KBM-7 (cell line): ENCODE data around the gene PDE8B.
A peak's percentile ranks its signal among the peaks of the same experiment; 100 is the strongest.
"Not testable (repeated sequence)": the region's sequence is repeated elsewhere in the genome, so short reads cannot be mapped to it uniquely, and the experiment has no call there.

Source experiments
- DNase-seq: peaks from one replicate; pipeline ENCODE4 v3.0.0-alpha.2; 2015
- in situ Hi-C: fragments of 300-500 bp; cut with MboI; formaldehyde crosslinking; loops from 2 replicates; pipeline ENCODE4 v1.14.3; 2020; ENCODE audit warnings: low sequenced_read_pairs, low pct_unique_long_range_greater_than_20kb, mixed read lengths

The PDE8B gene

DNA sequence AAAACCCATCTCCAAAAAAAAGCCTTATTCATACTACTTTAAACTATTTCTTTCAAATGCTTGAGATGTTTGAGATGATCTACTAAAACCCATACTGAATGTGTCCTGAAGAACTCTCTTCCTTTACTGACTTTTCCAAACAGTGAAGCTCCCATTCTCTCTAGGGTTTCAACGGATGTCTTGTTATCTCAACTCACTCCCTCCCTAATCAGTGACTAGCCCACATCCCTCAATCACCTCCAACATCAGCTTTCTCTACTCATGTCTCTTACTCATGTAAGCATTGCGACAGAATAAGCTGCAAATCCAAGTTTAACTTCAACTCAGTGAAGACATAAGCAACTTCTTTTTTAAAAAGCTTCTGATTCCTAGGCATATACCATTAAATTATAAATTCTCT, 239.5 kb downstream of the PDE8B start:
- peak; percentile 7 for DNase-seq
- in situ Hi-C loops, result no loop called here

GRCh38 chr5:77452351-77452750, 241.9 kb downstream of the PDE8B start:
- in situ Hi-C loops, result no loop called here
- no peak for DNase-seq

GRCh38 chr5:77454123-77454522, 243.6 kb downstream of the PDE8B start:
- in situ Hi-C loops, result no loop called here
- DNase-seq, result no peak

DNA sequence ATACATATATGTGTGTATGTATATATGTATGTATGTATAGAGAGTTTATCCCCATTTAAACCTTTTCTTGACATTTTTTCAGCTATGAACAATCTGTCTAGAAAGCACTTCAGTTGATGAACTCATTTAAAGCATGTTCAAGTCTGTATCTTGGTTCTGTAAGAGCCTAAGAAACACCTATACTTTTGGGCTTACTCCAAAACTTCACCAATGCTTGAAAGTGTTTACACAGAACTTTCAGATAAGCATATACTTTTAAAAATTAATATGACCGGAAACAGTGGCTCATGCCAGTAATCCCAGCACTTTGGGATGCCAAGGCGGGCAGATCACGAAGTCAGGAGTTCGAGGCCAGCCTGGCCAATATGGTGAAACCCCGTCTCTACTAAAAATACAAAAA, 250.8 kb downstream of the PDE8B start:
- in situ Hi-C loops, result no loop called here

GRCh38 chr5:77463905-77464304, 253.4 kb downstream of the PDE8B start:
- DNase-seq, result no peak
- in situ Hi-C loops, result no loop called here

More for the DNA sequence above, 250.8 kb downstream of the PDE8B start:
- DNase-seq, result no peak

GRCh38 chr5:77468875-77469274, 258.4 kb downstream of the PDE8B start:
- in situ Hi-C loops, result not testable (repeated sequence)

GRCh38 chr5:77475041-77475440, 264.6 kb downstream of the PDE8B start:
- in situ Hi-C loops, result not testable (repeated sequence)

More at GRCh38 chr5:77468875-77469274, 258.4 kb downstream of the PDE8B start:
- DNase-seq, result not testable (repeated sequence)

More at GRCh38 chr5:77475041-77475440, 264.6 kb downstream of the PDE8B start:
- not testable (repeated sequence) for DNase-seq
